Kidney glomerular epithelial cell (primary cell): Measurements from ENCODE around the gene OR1J4.
"Not testable (repeated sequence)": the region's sequence is repeated elsewhere in the genome, so short reads cannot be mapped to it uniquely, and the experiment has no call there.

Experiments used
- DNase-seq: peaks from one replicate; lab custom pipeline; 2025; lab: John Stamatoyannopoulos, UW

The OR1J4 gene

GRCh38 chr9:122518841-122519240, at the start of gene OR1J4:
TSS of gene OR1J4 (plus strand) at chr9:122519141. CDS start at chr9:122519141, 0 bp downstream.
- DNase-seq = no peak

- DNase-seq = no peak
Measured at GRCh38 chr9:122474561-122474960, 44.4 kb upstream of the OR1J4 start.

- no peak for DNase-seq
Measured at GRCh38 chr9:122475717-122476116, 43.2 kb upstream of the OR1J4 start.

- no peak for DNase-seq
Measured at GRCh38 chr9:122477346-122477745, 41.6 kb upstream of the OR1J4 start.

- DNase-seq = no peak
Measured at GRCh38 chr9:122477826-122478225, 41.1 kb upstream of the OR1J4 start, which contains the start of gene OR1J1. TSS of gene OR1J1 (minus strand) at chr9:122477926. CDS start at chr9:122477926, 0 bp downstream.

- DNase-seq = no peak
Measured at GRCh38 chr9:122479062-122479461, 39.9 kb upstream of the OR1J4 start.

- DNase-seq = peak; percentile 0
Measured at GRCh38 chr9:122498883-122499288, 20.1 kb upstream of the OR1J4 start.

- no peak for DNase-seq
Measured at GRCh38 chr9:122506964-122507363, 12.0 kb upstream of the OR1J4 start.

- no peak for DNase-seq
Measured at GRCh38 chr9:122510502-122510901, 8.4 kb upstream of the OR1J4 start, which contains the start of gene OR1J2. TSS of gene OR1J2 (plus strand) at chr9:122510802. CDS start at chr9:122510802, 0 bp downstream.

GRCh38 chr9:122518226-122518625, 715 bp upstream of the OR1J4 start:
- DNase-seq = no peak

- no peak for DNase-seq
Measured at GRCh38 chr9:122519376-122519775, 435 bp downstream of the OR1J4 start.

GRCh38 chr9:122526602-122527001, 7.7 kb downstream of the OR1J4 start:
- no peak for DNase-seq

- no peak for DNase-seq
Measured at GRCh38 chr9:122527193-122527592, 8.3 kb downstream of the OR1J4 start, which contains the start of gene OR1N1. TSS of gene OR1N1 (minus strand) at chr9:122527293. CDS start at chr9:122527293, 0 bp downstream.

- not testable (repeated sequence) for DNase-seq
Measured at GRCh38 chr9:122531157-122531556, 12.2 kb downstream of the OR1J4 start.

- no peak for DNase-seq
Measured at GRCh38 chr9:122536134-122536533, 17.2 kb downstream of the OR1J4 start.

GRCh38 chr9:122537066-122537465, 18.1 kb downstream of the OR1J4 start:
- peak; percentile 13 for DNase-seq

- DNase-seq = no peak
Measured at GRCh38 chr9:122538757-122539156, 19.8 kb downstream of the OR1J4 start.

- no peak for DNase-seq
Measured at GRCh38 chr9:122546196-122546595, 27.3 kb downstream of the OR1J4 start.

GRCh38 chr9:122551371-122551770, 32.4 kb downstream of the OR1J4 start:
- DNase-seq = no peak

- DNase-seq = no peak
Measured at GRCh38 chr9:122552812-122553211, 33.9 kb downstream of the OR1J4 start, which contains the start of gene OR1N2. TSS of gene OR1N2 (plus strand) at chr9:122553112. CDS start at chr9:122553212, 100 bp downstream.

GRCh38 chr9:122561446-122561845, 42.5 kb downstream of the OR1J4 start:
- no peak for DNase-seq

GRCh38 chr9:122562134-122562760, 43.3 kb downstream of the OR1J4 start:
- DNase-seq = no peak

GRCh38 chr9:122567901-122568300, 49.0 kb downstream of the OR1J4 start:
- DNase-seq = no peak
